Activated CD8-positive, alpha-beta memory T cell treated with anti-CD3 and anti-CD28 coated beads for 4 hours (primary cell): ENCODE data around the gene CDR2L.
"Not testable (repeated sequence)": the region's sequence is repeated elsewhere in the genome, so short reads cannot be mapped to it uniquely, and the experiment has no call there.

ENCODE experiments used
- DNase-seq, 2 donors: peaks; one replicate each; pipeline ENCODE4 v3.0.0-alpha.2; 2020; ENCODE audit warnings: low read depth in 2 of 2

The CDR2L gene

DNA sequence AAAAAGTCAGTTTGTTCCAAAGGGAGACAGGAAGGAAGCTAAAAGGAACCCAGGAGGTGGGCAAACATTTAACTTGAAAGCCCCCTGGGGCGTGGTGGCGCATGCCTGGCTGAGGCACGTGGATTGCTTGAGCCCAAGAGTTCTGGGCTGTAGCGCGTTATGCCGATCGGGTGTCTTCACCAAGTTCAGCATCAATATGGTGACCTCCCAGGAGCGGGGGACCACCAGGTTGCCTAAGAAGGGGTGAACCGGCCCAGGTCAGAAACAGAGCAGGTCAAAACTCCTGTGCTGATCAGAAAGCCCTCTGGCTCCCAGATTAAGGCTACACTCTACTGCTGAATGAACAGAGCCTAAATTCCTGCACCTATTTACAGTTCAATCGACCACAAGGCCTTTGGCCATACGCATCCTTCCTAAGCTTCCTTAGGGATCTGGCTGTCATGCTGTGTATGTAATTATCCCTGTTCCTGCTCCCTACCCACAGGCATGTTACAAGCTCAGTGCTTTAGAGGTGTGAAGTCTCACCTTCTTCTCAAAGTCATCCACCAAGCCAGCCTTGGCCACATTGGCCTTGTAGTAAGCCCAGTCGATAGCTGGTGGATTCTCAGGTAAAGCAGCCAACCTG is 54.3 kb downstream of the CDR2L start:
- no peak for DNase-seq

DNA sequence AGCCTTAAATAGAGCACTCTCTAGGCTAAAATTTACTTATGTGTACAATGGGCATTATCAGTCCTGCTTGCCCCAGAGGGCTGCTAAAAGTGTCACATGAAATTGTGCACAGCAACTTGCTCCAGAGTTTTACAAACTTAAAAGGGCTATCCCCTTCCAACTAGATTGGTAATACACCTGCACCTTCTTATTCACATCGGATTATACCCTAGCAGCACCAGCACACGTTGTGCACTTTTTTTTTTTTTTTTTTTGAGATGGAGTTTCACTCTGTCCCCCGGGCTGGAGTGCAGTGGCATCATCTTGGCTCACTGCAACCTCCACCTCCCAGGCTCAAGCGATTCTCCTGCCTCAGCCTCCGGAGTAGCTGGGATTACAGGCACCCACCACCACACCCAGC is 56.4 kb downstream of the CDR2L start:
- DNase-seq: not testable (repeated sequence)

DNA sequence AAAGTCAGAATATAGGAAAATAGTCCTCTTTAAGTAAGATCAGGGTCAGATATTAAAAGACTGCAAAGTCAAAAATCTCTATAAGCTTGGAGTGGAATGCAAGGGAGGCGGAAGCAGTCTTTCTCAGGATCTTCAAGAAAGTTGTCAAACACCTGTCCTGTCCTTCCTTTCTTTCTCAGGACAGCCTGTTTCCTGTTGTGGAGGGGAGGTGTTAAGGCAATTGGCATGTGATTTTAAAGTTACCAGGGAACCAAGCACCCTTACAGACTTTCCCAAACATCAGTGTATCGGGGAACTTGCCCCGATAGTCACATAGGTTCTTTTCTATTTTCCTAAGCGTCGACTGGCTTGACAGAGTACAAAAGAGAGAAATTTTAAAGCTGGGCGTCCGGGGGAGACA is 57.3 kb downstream of the CDR2L start:
- DNase-seq: no peak

DNA sequence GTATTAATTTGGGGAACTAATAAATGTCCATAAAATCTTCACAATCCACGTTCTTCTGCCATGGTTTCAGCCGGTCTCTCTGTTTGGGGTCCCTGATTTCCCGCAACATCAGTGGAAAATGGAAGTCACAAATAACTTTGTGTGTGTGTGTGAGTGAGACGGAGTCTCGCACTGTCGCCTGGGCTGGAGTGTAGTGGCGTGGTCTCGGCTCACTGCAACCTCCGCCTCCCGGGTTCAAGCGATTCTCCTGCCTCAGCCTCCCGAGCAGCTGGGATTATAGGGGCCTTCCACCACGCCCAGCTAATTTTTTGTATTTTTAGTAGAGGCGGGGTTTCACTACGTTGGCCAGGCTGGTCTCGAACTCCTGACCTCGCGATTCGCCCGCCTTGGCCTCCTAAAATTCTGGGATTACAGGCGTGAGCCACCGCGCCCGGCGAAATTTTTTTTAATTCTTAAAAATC is 58.5 kb downstream of the CDR2L start:
- DNase-seq: not testable (repeated sequence)

DNA sequence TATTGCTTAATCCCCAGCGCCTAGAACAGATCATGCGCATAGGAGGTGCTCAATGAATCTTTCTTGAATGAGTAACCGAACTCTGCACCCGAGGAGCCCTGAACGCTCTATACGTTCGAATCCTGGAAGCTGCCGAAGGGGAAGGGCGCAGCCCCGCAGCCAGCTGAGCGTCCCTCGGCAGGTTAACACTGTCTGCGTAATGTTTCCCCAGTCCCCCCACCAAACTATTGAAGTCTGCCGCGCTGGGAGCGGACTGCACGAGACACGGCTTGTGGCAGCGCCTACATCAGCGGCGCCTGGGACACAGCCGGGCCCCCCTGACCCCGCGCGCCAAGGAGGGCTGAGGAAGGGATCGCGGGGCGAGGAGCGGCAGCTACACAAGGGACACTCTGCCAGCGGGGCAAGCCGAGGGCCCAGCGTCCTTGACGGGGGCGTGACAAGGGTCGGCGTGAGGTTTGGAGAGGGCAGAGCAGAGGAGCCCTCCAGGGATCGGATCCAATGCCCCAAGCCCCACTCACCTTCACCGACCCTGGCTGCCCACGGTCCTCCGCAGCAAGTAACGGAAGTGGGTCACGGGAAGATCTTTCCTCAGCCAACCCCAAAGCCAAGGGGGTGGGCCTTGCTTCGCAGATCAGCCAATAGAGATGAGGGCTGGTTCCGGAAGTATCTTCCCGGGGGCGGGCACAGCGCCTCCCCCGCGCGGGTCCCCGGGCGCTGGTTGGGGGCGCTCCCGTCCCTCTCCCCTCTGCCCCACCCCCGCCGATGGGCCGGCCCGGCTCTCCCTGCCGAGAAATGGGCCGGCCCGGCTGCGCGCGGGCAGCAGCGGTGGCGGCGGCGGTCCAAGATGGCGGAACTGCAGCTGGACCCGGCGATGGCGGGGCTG is 59.2 kb downstream of the CDR2L start, which contains the start of the genes ATP5PD and KCTD2:
TSS of gene ATP5PD (minus strand) at position 563 of the 883 bp plus-strand sequence. CDS start 4,319 bp downstream, outside the sequence.
TSS of gene KCTD2 (plus strand) at position 819 of the 883 bp plus-strand sequence. CDS start at position 845, 26 bp downstream.
- DNase-seq: peak; percentile 89 to 92

DNA sequence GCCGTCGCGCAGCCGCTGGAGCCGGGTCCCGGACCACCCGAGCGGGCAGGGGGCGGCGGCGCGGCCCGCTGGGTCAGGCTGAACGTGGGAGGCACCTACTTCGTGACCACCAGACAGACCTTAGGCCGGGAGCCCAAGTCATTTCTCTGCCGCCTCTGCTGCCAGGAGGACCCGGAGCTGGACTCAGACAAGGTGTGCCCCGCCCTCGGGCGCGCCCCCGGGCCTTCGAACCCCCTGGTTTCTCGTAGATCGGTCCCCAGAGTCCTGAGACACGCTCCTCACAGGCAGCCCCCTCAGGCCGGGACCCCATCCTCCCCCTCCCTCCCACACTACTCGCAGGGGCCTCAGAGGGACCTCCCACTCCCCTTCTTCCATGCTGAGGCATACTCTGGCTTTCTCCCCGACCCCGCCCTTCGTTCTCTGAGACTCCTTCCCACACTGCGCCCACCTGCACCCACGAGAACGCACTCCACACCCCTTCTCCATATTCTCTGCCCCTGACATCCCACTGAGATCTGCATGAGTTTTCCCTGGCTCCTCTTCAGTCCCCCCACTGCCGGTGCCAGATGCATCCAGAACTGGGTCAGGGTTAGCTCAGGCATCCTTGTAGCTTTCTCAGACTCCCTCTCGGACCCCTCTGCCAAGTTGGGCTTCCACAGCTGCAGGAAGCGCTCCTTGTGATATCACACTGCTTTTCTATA is 60.1 kb downstream of the CDR2L start:
- no peak for DNase-seq

DNA sequence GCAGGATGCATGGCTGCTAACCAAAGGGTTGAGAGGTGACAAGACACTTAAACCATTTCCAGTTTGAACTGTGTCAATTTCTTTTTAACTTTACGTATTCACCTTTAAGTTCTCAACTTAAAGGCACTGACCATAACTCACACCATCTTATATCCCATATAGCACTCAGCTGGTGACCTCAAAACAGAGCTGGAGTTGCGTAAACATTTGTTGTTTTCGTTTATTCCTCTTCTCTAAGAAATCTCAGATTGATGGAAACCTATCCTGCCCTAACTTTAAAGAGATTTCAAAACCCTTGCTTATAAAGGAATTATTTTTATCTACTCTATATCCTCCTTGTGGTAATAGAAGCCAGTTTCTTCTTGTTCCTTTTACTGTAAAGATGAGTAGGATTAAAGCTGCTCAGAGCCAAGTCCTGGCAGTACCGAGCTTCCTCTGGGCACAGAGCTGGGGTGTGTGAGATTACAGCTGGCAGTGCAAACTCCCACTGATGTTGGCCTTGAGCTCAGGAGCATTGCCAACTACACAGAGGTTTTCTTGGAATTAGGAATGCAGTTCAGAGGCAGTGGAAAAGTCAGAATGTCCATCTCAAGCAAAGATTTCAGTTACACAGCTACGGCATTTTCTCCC is 60.9 kb downstream of the CDR2L start:
- no peak for DNase-seq

DNA sequence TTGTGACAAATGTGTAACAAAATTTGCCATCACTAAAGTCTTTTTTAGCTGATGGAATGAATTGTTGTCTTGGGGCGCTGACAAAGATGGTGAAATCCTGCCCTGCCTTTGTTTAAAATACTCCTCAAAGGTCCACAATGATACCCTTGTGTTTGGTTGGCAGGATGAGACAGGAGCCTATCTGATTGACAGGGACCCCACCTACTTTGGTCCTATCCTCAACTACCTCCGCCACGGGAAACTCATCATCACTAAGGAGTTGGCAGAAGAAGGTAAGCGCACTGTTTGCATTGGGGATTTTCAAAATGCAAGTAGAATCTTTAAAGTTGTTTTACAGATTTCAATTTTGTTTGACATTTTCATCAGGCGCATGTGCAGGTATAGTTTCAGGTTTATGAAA is 61.6 kb downstream of the CDR2L start:
- DNase-seq: no peak

DNA sequence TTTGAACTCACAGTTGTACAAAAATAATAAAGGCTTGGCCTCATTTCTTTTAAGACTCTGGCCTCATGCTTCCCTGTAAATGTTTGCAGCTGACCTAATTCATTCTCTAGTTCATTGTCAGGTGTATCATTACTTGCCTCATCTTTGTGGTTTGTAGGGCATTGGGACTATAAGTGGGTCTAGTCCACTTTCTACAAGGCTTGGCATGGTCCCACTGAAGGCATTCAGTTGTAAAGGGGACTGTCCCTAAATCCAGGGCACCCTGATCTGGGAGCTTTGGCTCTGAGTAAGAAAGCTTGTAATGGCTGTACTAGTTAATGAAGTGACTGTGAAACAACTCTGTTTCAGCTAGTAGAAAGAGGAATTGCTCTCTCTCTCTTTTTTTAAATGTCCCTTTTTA is 62.3 kb downstream of the CDR2L start:
- no peak for DNase-seq

DNA sequence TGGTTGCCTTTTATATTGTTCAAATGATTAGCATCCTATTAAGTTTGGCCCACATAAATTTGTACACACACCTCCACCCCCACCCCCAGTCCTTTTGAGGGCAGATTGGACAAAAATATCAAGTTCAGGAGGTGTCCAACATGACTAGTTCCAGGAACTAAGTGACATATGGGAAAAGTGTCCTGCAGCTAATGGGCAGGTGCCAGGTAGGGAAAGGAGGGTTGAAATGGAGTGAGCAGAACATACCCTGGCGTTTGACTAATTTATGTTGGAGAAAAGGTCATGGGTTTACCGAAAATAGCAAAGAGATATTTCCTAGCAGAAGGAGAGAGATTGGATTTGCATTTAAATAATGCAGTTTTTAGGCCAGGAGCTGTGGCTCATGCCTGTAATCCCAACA is 64.5 kb downstream of the CDR2L start:
- DNase-seq: no peak
